Raji (cell line): Measurements from ENCODE around the gene ZNF613.

Experiments
- POLR2A ChIP-seq: IDR thresholded peaks from 2 replicates; pipeline ENCODE4 v1.6.1; 2011; ENCODE audit warnings: low read depth, low read length, control low read depth; ENCODE audit not compliant: insufficient read depth

The ZNF613 gene

GRCh38 chr19:51993422-51993821 lies 66.2 kb downstream of the ZNF613 start:
- no peak for TF ChIP-seq POLR2A

DNA sequence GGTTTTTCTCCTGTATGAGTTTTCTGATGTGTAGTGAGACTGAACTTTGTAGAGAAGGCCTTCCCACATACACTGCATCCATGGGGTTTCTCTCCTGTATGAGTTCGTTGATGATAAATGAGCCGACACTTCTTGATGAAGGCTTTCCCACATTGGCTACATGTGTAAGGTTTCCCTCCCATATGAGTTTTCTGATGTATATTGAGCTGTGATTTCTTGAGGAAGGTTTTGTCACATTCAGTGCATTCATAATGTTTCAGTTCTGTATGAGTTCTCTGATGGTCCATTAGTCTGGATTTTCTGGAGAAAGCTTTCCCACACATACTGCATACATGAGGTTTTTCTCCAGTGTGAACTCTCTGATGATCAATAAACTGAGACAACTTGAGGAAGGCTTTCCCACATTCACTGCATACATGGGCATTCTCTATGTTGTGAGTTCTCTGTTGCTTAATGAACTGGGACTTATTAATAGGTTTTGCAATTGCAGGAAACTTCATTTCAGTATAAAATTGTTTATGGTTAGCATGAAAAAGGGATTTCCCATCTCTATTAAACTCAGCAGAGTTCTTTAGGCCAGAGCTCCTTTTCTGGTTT lies 66.9 kb downstream of the ZNF613 start:
- no peak for TF ChIP-seq POLR2A
